Esophagus squamous epithelium (tissue), 5 donors: ENCODE results near the gene CCNF. TPM values are rescaled to one million over a fixed set of nuclear protein-coding genes. Genes with fewer than 3 reads are reported as not detected.
"Not testable (repeated sequence)": the region's sequence is repeated elsewhere in the genome, so short reads cannot be mapped to it uniquely, and the experiment has no call there.

Source experiments
- DNase-seq: peaks from one replicate; lab custom pipeline; 2025; lab: John Stamatoyannopoulos, UW
- H3K27ac ChIP-seq, 4 donors: fragments of 200-600 bp; sonication (generic); one replicate each; pipeline ENCODE4 v1.5.1; 2016 to 2019; ENCODE audit warnings: mild to moderate bottlenecking in 1 of 4
- H3K27me3 ChIP-seq, 4 donors: fragments of 200-600 bp; sonication (generic); 1 replicate in 3 of 4; 2 replicates in 1 of 4; pipeline versions ENCODE4 v1.5.1 to v1.6.0; 2017 to 2021; ENCODE audit warnings: antibody characterized with exemption in 1 of 4
- H3K36me3 ChIP-seq, 3 donors: fragments of 200-600 bp; sonication (generic); one replicate each; pipeline ENCODE4 v1.5.1; 2016 to 2019
- H3K4me1 ChIP-seq, 3 donors: fragments of 200-600 bp; sonication (generic); one replicate each; pipeline ENCODE4 v1.5.1; 2017 to 2019
- H3K4me3 ChIP-seq, 4 donors: fragments of 200-600 bp; sonication (generic); 1 replicate in 3 of 4; 2 replicates in 1 of 4; pipeline ENCODE4 v1.5.1; 2016 to 2019; ENCODE audit warnings: mild to moderate bottlenecking in 2 of 4, moderate library complexity in 1 of 4
- H3K9me3 ChIP-seq, 3 donors: fragments of 200-600 bp; sonication (generic); one replicate each; pipeline ENCODE4 v1.5.1; 2016 to 2019
- POLR2A ChIP-seq, 4 donors: fragments of 450-650 bp; IDR thresholded peaks; one replicate each; pipeline ENCODE4 v1.6.1; 2017; ENCODE audit warnings: antibody characterized with exemption in 4 of 4, mild to moderate bottlenecking in 4 of 4, moderate library complexity in 3 of 4
- WGBS, 2 donors: methylation state at CpG; one replicate each; pipeline ENCODE4 v1.1.5; 2018; 5-methylcytosine and 5-hydroxymethylcytosine counted together
- intact Hi-C: fragments of 100-400 bp; cut with DNase I; formaldehyde crosslinking; loops from one replicate; pipeline ENCODE4 v1.15.0; 2022
- total RNA-seq, 4 donors: library from RNA; depleted of rRNA; stranded (reverse); fragments of >200 nt; gene quantifications; one replicate each; pipeline ENCODE4 v1.1.0, GENCODE V29; 2016
- TF ChIP-seq, protein P1 (sequence below), 6 experiments: fragments of 450-650 bp in 4 of 6; fragments of 200-600 bp in 2 of 6; sonication (generic) in 2 of 6; IDR thresholded peaks; one replicate each; pipeline ENCODE4 v1.5.1; 2016 to 2019; ENCODE audit warnings: antibody characterized with exemption in 6 of 6, mild to moderate bottlenecking in 4 of 6, moderate library complexity in 4 of 6
- donor health status: DM: yes; HTN: yes; CAD: no.

Gene CCNF
- total RNA-seq, 4 donors from 2014 or later: 5.9 to 18.6 (median 10.2) TPM

DNA sequence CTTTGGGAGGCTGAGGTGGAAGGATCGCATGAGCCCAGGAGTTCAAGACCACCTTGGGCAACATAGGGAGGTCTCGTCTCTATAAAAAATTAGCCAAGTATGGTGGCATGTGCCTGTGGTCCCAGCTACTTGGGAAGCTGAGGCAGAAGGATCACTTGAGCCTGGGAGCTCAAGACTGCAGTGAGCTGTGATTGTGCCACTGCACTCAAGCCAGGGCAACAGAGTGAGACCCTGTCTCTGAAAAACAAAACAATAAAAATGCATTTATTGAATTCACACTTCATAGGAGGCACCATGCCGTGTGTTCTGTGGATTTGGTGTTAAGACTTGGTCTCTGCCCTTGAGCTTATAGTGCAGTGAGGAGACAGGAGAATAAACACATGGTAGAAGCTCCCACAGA, 48.1 kb downstream of the CCNF start:
- Histone ChIP-seq H3K4me3 (no peak overlapping the region), H3K27me3 (peaks cover 0 to 21% (median 4%) of the 10 kb centered on the region in 4 donors), H3K9me3 (no peaks in the 10 kb centered on the region), H3K27ac (no peak overlapping the region), H3K4me1 (peaks cover 15 to 55% (median 27%) of the 10 kb centered on the region in 3 donors), H3K36me3 (no peaks in the 10 kb centered on the region)
- 93 to 95% methylated on average over 2 to 3 of the region's 3 CpGs for WGBS, 2 donors
- DNase-seq: no peak
- TF ChIP-seq POLR2A (IDR thresholded peaks at IDR 0.05): no peak
- TF ChIP-seq, protein P1, sequence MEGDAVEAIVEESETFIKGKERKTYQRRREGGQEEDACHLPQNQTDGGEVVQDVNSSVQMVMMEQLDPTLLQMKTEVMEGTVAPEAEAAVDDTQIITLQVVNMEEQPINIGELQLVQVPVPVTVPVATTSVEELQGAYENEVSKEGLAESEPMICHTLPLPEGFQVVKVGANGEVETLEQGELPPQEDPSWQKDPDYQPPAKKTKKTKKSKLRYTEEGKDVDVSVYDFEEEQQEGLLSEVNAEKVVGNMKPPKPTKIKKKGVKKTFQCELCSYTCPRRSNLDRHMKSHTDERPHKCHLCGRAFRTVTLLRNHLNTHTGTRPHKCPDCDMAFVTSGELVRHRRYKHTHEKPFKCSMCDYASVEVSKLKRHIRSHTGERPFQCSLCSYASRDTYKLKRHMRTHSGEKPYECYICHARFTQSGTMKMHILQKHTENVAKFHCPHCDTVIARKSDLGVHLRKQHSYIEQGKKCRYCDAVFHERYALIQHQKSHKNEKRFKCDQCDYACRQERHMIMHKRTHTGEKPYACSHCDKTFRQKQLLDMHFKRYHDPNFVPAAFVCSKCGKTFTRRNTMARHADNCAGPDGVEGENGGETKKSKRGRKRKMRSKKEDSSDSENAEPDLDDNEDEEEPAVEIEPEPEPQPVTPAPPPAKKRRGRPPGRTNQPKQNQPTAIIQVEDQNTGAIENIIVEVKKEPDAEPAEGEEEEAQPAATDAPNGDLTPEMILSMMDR (IDR thresholded peaks at IDR 0.05): no peak
- intact Hi-C loops: no loop called here

DNA sequence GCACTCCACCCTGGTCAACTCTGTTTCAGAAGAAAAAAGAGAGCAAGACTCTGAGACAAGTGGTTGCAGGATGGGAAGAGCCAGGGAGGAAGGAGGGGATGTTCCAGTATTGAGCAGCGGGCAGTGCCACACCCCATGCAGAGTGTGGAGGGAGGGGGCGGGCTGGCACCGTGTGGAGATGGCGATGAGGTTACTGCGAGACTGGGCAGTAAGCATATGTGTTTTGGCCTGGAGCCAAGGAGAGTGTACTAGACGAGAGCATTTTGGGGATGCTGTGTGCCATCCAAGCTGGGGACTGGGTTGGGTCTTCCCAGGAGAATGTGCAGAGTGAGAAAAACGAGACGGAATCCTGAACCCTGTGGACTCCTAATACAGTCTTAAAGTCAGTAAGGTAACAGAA, 49.0 kb downstream of the CCNF start:
- TF ChIP-seq POLR2A (IDR thresholded peaks at IDR 0.05): no peak
- TF ChIP-seq, protein P1 (IDR thresholded peaks at IDR 0.05): no peak
- WGBS, 2 donors: 69 to 79% methylated on average over 8 of the region's 8 CpGs
- H3K4me1 ChIP-seq: peaks cover 15 to 55% (median 25%) of the 10 kb centered on the region in 3 donors

DNA sequence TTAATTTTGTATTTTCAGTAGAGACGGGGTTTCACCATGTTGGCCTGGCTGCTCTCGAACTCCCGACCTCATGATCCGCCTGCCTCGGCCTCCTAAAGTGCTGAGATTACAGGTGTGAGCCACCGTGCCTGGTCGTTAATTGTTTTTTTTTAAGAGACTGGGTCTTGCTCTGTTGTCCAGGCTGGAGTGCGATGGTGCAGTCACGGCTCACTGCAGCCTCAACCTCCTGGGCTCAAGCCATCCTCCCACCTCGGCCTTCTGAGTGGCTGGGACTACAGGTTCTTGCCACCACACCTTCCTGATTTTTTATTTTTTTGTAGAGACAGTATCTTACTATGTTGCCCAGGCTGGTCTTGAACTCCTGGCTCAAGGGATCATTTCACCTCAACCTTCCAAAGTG, 50.7 kb downstream of the CCNF start:
- H3K27ac ChIP-seq: not testable (repeated sequence)
- WGBS, 2 donors: 91 to 98% methylated on average over 10 of the region's 10 CpGs

More for the DNA sequence above, 49.0 kb downstream of the CCNF start:
- peaks cover 0 to 12% (median 0%) of the 10 kb centered on the region in 4 donors for H3K27me3 ChIP-seq
- no peaks in the 10 kb centered on the region for H3K36me3 ChIP-seq
- no peak overlapping the region for H3K27ac ChIP-seq
- no peak for DNase-seq
- intact Hi-C loops: no loop called here
- H3K9me3 ChIP-seq: no peaks in the 10 kb centered on the region
- H3K4me3 ChIP-seq: no peak overlapping the region

DNA sequence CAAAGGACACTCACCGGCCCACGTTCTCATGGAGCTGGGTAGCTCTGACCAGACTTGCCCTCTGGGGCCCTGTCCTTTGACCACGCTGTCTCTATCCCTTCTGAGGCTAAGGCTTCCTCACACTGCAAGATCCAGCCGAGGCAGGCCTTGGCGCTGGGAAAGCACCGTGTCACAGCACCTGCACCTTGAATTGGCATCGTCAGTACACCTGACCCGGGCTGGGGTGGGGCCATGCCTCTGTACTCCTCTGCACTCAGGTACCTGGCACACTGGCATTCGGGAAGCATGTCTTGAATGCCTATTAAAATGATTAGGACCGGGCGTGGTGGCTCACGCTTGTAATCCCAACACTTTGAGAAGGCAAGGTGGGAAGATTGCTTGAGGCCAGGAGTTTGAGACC, 51.7 kb downstream of the CCNF start:
- Histone ChIP-seq H3K4me1 (peaks cover 3 to 44% (median 5%) of the 10 kb centered on the region in 3 donors), H3K4me3 (no peak overlapping the region), H3K27ac (no peak overlapping the region), H3K9me3 (no peaks in the 10 kb centered on the region), H3K27me3 (no peaks in the 10 kb centered on the region), H3K36me3 (no peaks in the 10 kb centered on the region)
- DNase-seq: no peak
- TF ChIP-seq POLR2A (IDR thresholded peaks at IDR 0.05): no peak
- TF ChIP-seq, protein P1 (IDR thresholded peaks at IDR 0.05): no peak
- WGBS, 2 donors: 40 to 60% methylated on average over 1 to 9 of the region's 12 CpGs
- intact Hi-C loops: no loop called here

More for the DNA sequence above, 50.7 kb downstream of the CCNF start:
- H3K27me3 ChIP-seq, H3K36me3 ChIP-seq, H3K4me3 ChIP-seq, intact Hi-C loops, H3K9me3 ChIP-seq, DNase-seq: not testable (repeated sequence)
- peaks cover 10 to 53% (median 11%) of the 10 kb centered on the region in 3 donors for H3K4me1 ChIP-seq

DNA sequence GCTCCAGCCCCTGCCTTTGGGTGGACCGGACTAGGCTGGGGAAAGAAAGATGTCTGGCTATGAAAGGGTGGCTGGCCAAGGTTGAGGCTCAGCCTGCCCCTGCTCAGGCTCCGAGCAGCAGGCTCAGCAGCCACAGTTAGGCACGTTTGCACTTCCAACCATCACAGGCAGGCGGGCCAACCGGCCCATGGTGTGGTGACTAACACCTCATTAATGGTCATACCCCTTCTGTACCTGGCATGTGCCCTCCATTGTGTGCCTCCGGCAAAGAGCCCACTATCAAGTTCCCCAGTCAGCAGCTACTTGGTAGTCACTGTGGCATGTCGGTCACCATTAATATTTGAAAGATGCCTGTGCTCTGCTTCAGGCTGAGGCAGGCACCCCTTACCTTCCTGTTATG, 52.4 kb downstream of the CCNF start:
- H3K36me3 ChIP-seq: no peaks in the 10 kb centered on the region
- no peak overlapping the region for H3K27ac ChIP-seq
- no peak for TF ChIP-seq POLR2A (IDR thresholded peaks at IDR 0.05)
- TF ChIP-seq, protein P1 (IDR thresholded peaks at IDR 0.05): no peak
- WGBS, 2 donors: 74 to 77% methylated on average over 6 of the region's 7 CpGs
- no peaks in the 10 kb centered on the region for H3K9me3 ChIP-seq
- DNase-seq: no peak
- intact Hi-C loops: no loop called here
- no peaks in the 10 kb centered on the region for H3K27me3 ChIP-seq
- peaks cover 0 to 42% (median 4%) of the 10 kb centered on the region in 3 donors for H3K4me1 ChIP-seq
- no peak overlapping the region for H3K4me3 ChIP-seq

DNA sequence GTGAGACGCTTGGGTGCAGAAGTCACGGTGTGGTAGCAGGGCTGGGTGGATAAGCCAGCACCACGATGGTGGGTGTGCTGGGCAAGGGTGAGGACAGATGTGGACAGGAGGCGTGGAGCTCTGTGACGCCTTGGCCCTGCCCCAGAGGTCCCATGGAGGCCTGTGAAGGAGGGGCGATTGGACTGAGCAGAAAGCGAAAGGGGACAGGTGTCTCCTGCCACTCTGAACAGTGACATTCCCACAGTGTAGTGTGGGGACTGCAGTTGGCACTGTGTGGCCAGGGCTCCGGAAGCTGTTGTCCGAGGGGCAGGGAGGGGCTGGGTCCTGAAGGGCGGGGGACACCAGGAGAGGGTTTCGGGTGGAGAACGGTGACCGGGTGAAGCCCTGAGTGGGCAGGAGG, 53.0 kb downstream of the CCNF start:
- DNase-seq: no peak
- Histone ChIP-seq H3K4me1 (peaks cover 0 to 48% (median 7%) of the 10 kb centered on the region in 3 donors), H3K36me3 (no peaks in the 10 kb centered on the region), H3K4me3 (no peak overlapping the region), H3K9me3 (no peaks in the 10 kb centered on the region), H3K27me3 (no peaks in the 10 kb centered on the region), H3K27ac (peak overlapping the region; percentile 25 to 70 (median 50))
- intact Hi-C loops: no loop called here
- TF ChIP-seq POLR2A (IDR thresholded peaks at IDR 0.05): no peak
- TF ChIP-seq, protein P1 (IDR thresholded peaks at IDR 0.05): no peak
- WGBS, 2 donors: 72 to 82% methylated on average over 9 to 10 of the region's 13 CpGs
